Smooth muscle cell of the coronary artery (primary cell): ENCODE data around the gene HSF5. TPM values are rescaled to one million over a fixed set of nuclear protein-coding genes. Genes with fewer than 3 reads are reported as not detected.

Experiments used
- total RNA-seq: library from RNA; depleted of rRNA; stranded (reverse); fragments of >200 nt; gene quantifications from 2 replicates; pipeline ENCODE4 v1.2.3, GENCODE V29; 2014; ENCODE audit warnings: low replicate concordance

The HSF5 gene
- total RNA-seq = not detected in 2 replicates

DNA sequence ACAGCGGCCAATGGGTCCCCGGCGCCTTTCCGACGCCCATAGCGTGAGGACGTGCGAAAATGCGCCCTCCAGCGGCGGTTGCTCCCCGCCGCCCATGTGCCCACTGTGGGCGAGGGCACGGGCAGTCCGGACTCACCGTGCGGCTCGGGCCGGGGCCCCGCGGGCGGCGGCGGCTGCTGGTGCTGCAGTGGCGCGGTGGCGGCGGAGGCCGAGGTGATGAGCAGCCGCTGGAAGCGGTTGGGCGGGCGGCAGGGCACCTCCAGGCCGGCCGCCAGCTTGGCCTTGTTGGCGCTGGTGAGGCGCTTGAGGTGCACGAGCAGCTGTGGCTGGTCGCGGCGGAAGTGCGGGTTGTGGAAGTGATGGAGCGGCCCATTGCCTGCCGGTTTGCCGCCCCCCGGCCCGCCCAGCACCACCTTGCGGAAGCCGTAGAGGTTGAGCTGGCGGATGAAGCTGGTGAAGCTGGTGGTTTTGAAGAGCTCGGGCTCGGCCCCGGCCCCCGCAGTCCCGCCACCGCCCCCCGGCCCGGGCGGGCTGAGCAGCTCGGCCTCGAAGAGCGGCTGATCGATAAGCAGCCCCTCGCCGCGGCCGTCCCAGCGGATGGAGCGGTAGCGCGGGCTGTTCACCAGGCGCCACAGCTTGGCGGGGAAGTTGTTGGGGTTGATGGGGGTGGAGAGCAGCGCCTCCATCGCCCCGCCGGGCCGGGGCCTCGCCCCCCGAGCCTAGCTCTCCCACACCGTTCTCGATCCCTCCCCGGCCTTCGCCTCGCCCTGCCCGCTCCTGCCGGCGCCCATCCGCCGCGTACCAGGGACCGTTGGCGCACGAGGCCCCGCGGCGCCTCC is at the start of gene HSF5:
Gene HSF5 (minus strand): TSS at position 820 of the 839 bp plus-strand sequence. CDS start 134 bp downstream, at position 686.

GRCh38 chr17:58513965-58514769 is 26.0 kb upstream of the HSF5 start, which contains the start of gene MTMR4:
TSS of gene MTMR4 (minus strand) at chr17:58514638. CDS start at chr17:58514407, 231 bp downstream.

DNA sequence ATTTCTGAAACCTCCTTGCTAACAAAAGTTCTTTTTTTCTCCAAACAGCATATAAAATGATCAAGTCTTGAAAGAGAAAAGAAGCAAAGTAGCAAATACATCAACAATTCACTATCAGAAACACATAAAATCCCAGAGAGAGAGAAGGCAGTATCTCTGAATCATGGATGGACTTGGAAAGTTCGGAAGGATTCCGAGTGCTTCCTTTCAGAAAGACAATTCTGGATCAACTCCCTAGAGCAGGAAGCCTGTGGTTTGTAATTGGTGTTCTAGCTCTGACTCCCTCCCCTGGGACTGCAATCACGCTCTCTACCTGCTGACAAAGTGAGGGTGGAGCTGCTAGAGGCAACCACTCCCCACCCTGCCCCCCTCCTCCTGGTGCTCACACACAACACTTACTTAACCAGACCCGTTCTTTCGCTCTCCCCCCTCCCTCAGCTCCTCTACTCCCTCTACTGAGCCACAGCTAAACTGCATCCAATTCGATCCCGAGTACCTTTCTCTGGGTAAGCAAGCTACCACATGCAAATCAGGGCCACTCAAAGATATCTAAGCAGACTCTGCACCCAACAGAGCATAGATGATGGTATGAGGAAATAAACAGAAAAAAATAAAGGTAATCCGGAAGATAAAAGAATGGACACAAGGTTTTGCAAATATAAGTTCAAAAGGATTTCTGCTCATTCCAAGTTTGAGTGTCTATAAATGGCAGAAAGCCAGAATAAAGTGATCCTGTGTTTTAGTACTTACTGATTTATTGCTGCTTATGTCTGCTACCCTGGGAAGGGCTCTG is 70.7 kb downstream of the HSF5 start, which contains the start of gene RNF43:
Gene RNF43 (minus strand): TSS at position 235 of the 793 bp plus-strand sequence. CDS start 1,957 bp downstream, outside the sequence.

Other genes with a start within 250 kb of the HSF5 start
- not detected in 2 replicates for gene LPO, start 249.8 kb downstream of the HSF5 start, total RNA-seq
- under 0.01 TPM in 1 of 2 replicates, not detected in the other for gene MPO, start 207.5 kb downstream of the HSF5 start, total RNA-seq
- under 0.01 TPM in 2 replicates for gene TSPOAP1, start 159.6 kb downstream of the HSF5 start, total RNA-seq
- 40.2 and 65.1 TPM in 2 replicates for gene SUPT4H1, start 136.2 kb downstream of the HSF5 start, total RNA-seq
- gene RNF43, start 70.9 kb downstream of the HSF5 start, total RNA-seq = 0.15 TPM in 1 of 2 replicates, not detected in the other
- 32.0 and 84.6 TPM in 2 replicates for gene MTMR4, start 26.2 kb upstream of the HSF5 start, total RNA-seq
- gene TEX14, start 203.6 kb upstream of the HSF5 start, total RNA-seq = 0.08 TPM in 1 of 2 replicates, not detected in the other
- gene RAD51C, start 204.2 kb upstream of the HSF5 start, total RNA-seq = 17.4 and 21.6 TPM in 2 replicates